K562 (cell line): Measurements from ENCODE around the gene NR5A2. TPM values are rescaled to one million over a fixed set of nuclear protein-coding genes. Genes with fewer than 3 reads are reported as not detected.

Experiments
- ATAC-seq: fragments of 200-7000 bp; cut with Tn5 transposase; 3 replicates; pipeline ENCODE4 v1.9.1; 2020; ENCODE audit warnings: moderate library complexity
- BruUV-seq: library from RNA; stranded (reverse); fragments of 400-500 nt; replicated peaks from 2 replicates; lab custom pipeline; 2021; lab: Mats Ljungman, UMichigan
- CTCF ChIA-PET: fragments of 300-600 bp; formaldehyde crosslinking; extraction: SDS; loops from one replicate; lab custom pipeline; 2021; ENCODE audit warnings: low intra/inter-chr PET ratio; lab: Yijun Ruan, JAX
- POLR2A ChIA-PET: fragments of 300-600, 350-650 bp; sonication (Branson Sonifier 250); formaldehyde crosslinking; extraction: SDS; loops from one replicate; lab custom pipeline; 2021; ENCODE audit warnings: antibody characterized with exemption, inconsistent platforms; lab: Yijun Ruan, JAX
- DNase-seq, 4 experiments: peaks; one replicate each; pipeline versions ENCODE4 v3.0.0 to v3.0.0-alpha.2; 2011 to 2018; ENCODE audit warnings: low spot score in 3 of 4, mixed read lengths in 3 of 4; ENCODE audit errors: extremely low read depth in 1 of 4
- FAIRE-seq: peaks from 2 replicates; lab custom pipeline; 2011; peaks lifted over from hg19 to GRCh38; lab: Jason Lieb, UNC
- H2AFZ ChIP-seq: 2 replicates; pipeline ENCODE4 v1.6.0; 2011; ENCODE audit warnings: low read depth, low read length, control low read depth, inconsistent platforms
- H3K27ac ChIP-seq: fragments of 200-600 bp; 3 replicates; pipeline ENCODE4 v1.8.0; 2011; ENCODE audit warnings: low read depth, mild to moderate bottlenecking, control low read depth, inconsistent platforms, low read length, moderate library complexity, mixed read lengths; ENCODE audit errors: extremely low read depth
- H3K27me3 ChIP-seq, 2 experiments: fragments of 300-600 bp in 1 of 2; 2 replicates in 1 of 2; 3 replicates in 1 of 2; pipeline versions ENCODE4 v1.6.0 to v1.8.0; 2011; ENCODE audit warnings: inconsistent platforms in 2 of 2, low read length in 2 of 2, mild to moderate bottlenecking in 1 of 2, mixed read lengths in 1 of 2, moderate library complexity in 1 of 2; ENCODE audit not compliant: control insufficient read depth in 2 of 2, insufficient read depth in 2 of 2
- H3K36me3 ChIP-seq: fragments of 300-600 bp; 3 replicates; pipeline ENCODE4 v1.8.0; 2011; ENCODE audit warnings: mild to moderate bottlenecking, low read length, inconsistent platforms; ENCODE audit not compliant: control insufficient read depth, insufficient read depth
- H3K4me1 ChIP-seq, 2 experiments: fragments of 200-600 bp in 1 of 2; replicated peaks in 1 of 2; 2 replicates in 1 of 2; 3 replicates in 1 of 2; pipeline versions ENCODE4 v1.5.1 to v1.8.0; 2011; ENCODE audit warnings: inconsistent platforms in 2 of 2, low read length in 2 of 2, mild to moderate bottlenecking in 1 of 2, mixed read lengths in 1 of 2, moderate library complexity in 1 of 2; ENCODE audit not compliant: control insufficient read depth in 2 of 2, insufficient read depth in 2 of 2
- H3K4me2 ChIP-seq: 2 replicates; pipeline ENCODE4 v1.6.1; 2011; ENCODE audit warnings: low read length, control low read depth, inconsistent platforms, mixed read lengths; ENCODE audit not compliant: insufficient read depth
- H3K4me3 ChIP-seq: fragments of 200-600 bp; sonication (generic), shearing (Covaris generic); 2 replicates; pipeline ENCODE4 v1.5.1; 2016; ENCODE audit warnings: control low read depth, inconsistent platforms
- H3K79me2 ChIP-seq: fragments of 200-600 bp; 3 replicates; pipeline ENCODE4 v1.8.0; 2011; ENCODE audit warnings: low read length, inconsistent platforms; ENCODE audit not compliant: control insufficient read depth, insufficient read depth
- H3K9ac ChIP-seq, 2 experiments: 2 replicates each; pipeline versions ENCODE4 v1.6.0 to v1.6.1; 2011; ENCODE audit warnings: low read depth in 2 of 2, low read length in 2 of 2, control low read depth in 1 of 2, inconsistent platforms in 1 of 2, mild to moderate bottlenecking in 1 of 2, mixed read lengths in 1 of 2; ENCODE audit not compliant: insufficient read depth in 1 of 2
- H3K9me1 ChIP-seq: one replicate; pipeline ENCODE4 v1.6.0; 2011; ENCODE audit warnings: inconsistent platforms, mild to moderate bottlenecking, low read length, moderate library complexity; ENCODE audit not compliant: control insufficient read depth, insufficient read depth
- H3K9me3 ChIP-seq: replicated peaks from 2 replicates; pipeline ENCODE4 v1.5.1; 2011; ENCODE audit warnings: low read depth, low read length, inconsistent platforms; ENCODE audit not compliant: control insufficient read depth, insufficient read depth
- H4K20me1 ChIP-seq: replicated peaks from 2 replicates; pipeline ENCODE4 v1.6.1; 2011; ENCODE audit warnings: low read length, inconsistent platforms, mixed read lengths; ENCODE audit not compliant: control insufficient read depth, insufficient read depth
- EZH2 ChIP-seq: IDR thresholded peaks from 2 replicates; pipeline ENCODE4 v1.6.1; 2012; ENCODE audit warnings: low read depth, mild to moderate bottlenecking, inconsistent platforms, low read length, borderline replicate concordance
- NBN ChIP-seq: fragments of 450-650 bp; IDR thresholded peaks from 2 replicates; pipeline ENCODE4 v1.6.1; 2016; ENCODE audit warnings: low read depth, mild to moderate bottlenecking
- SRSF7 ChIP-seq: fragments of 200-400 bp; formaldehyde crosslinking; optimal IDR thresholded peaks from 2 replicates; pipeline ENCODE3; 2017; ENCODE audit warnings: mild to moderate bottlenecking, low read depth, low read length
- WGBS: fragments of 100-300 bp; shearing (Covaris generic); methylation state at CpG from one replicate; pipeline ENCODE4 v1.1.6; 2016; ENCODE audit warnings: low coverage, mixed read lengths; ENCODE audit not compliant: insufficient coverage; ENCODE audit errors: missing lambda C conversion rate; 5-methylcytosine and 5-hydroxymethylcytosine counted together
- in situ Hi-C: fragments of 300-500 bp; cut with MboI; formaldehyde crosslinking; loops from 4 replicates; pipeline ENCODE4 v1.15.0; 2018; ENCODE audit warnings: inconsistent platforms, mixed read lengths
- intact Hi-C: fragments of 100-400 bp; cut with micrococcal nuclease; formaldehyde crosslinking; loops from 2 replicates; pipeline ENCODE4 v1.14.2; 2022
- polyA plus RNA-seq, 8 experiments: library from polyadenylated mRNA; depleted of rRNA in 4 of 8; stranded (reverse) in 5 of 8; unstranded in 3 of 8; fragments of >200 nt; fragmentation: Nextera tagmentation in 2 of 8; fragmentation: Illumina TruSeq in 1 of 8; extraction: Ambion mirVana in 2 of 8; extraction: Trizol in 1 of 8; gene quantifications; 2 replicates each; pipeline versions ENCODE4 v1.2.1 to v1.2.3, GENCODE V29; 2011 to 2014; ENCODE audit warnings: inconsistent platforms in 1 of 8, missing spikeins in 1 of 8
- total RNA-seq, 7 experiments: library from RNA; depleted of rRNA in 6 of 7; stranded (reverse); fragments of >200 nt in 6 of 7; fragmentation: Illumina TruSeq in 2 of 7; extraction: Trizol in 2 of 7; gene quantifications; 2 replicates each; pipeline versions ENCODE4 v1.2.1 to v1.2.3, GENCODE V29; 2011 to 2021; ENCODE audit warnings: low replicate concordance in 1 of 7

Gene NR5A2
- total and polyA plus RNA-seq, 9 of the 15 experiments (the other 6 are each of a cell fraction or from before 2014, with no cell fraction given), result 0.13 to 0.40 (median 0.29) TPM

- Histone ChIP-seq H3K4me2 (no peak overlapping the region), H3K9me3 (no peaks in the 10 kb centered on the region), H3K79me2 (no peaks in the 10 kb centered on the region), H3K9me1 (peaks cover 4% of the 10 kb centered on the region), H3K9ac (no peak overlapping the region), H3K4me1 (peaks cover 0 to 19% of the 10 kb centered on the region in 2 experiments; a peak in 1 of 5 replicates), H3K4me3 (no peak overlapping the region), H2AFZ (no peak overlapping the region), H3K27ac (no peak overlapping the region), H3K36me3 (no peaks in the 10 kb centered on the region), H4K20me1 (peaks cover 6% of the 10 kb centered on the region), H3K27me3 (peaks cover 72 to 73% of the 10 kb centered on the region in 2 experiments)
- POLR2A ChIA-PET, result interaction anchor here (0.6 kb wide), 2 partner anchors 8 to 26 kb away, joined by 3 read pairs; no protein-coding TSS in a partner anchor
- ATAC-seq (no peak; the same call in 2 of the 3 replicates), DNase-seq (no peak), FAIRE-seq (no peak)
- no TSS peak for BruUV-seq
- CTCF ChIA-PET, result no interaction called here
- in situ Hi-C loops (no loop called here), intact Hi-C loops (no loop called here)
- TF ChIP-seq NBN (no peak), EZH2 (0 out of 2 replicates have a peak, but pooled peaks have one; percentile 50), SRSF7 (no peak)
- WGBS, result 4% methylated on average over 27 of the region's 35 CpGs
Observed at GRCh38 chr1:200040481-200041138, 13.1 kb downstream of the NR5A2 start.
